ENCODE results near the gene HERC6.
"Not testable (repeated sequence)": the region's sequence is repeated elsewhere in the genome, so short reads cannot be mapped to it uniquely, and the experiment has no call there.

HERC6 gene

DNA sequence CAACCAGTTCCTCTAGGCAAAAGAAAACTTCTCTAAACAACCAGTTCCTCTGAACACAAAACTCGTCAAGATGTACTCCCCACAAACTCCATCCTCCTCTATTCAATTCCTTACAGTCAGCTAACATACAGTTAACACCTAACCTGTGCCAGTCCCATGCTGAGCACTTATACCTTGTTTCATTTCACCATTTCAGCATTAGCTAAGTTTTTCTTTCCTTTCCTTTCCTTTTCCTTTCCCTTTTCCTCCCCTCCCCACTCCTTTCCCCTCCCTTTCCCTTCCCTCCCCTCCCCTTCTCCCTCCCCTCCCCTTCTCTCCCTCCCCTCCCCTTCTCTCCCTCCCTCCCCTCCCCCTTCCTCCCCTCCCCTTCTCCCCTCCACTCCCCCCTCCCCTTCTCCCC is 13.1 kb downstream of the HERC6 start:
- DNase-seq, result no peak

DNA sequence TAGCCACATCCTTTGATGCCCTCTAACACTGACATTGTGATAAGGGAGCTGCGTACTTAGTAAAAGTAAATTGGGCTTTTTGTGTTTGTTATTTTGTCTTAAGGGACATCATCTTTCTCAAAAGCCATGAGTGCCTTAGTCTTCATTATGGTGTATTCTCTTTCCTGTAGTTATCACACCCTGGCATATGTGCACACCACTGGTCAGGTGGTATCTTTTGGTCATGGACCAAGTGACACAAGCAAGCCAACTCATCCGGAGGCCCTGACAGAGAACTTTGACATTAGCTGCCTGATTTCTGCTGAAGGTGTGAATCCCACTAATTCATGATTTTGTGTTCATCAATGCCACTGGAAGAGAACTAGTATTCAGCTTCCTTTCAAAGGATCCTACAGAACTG is 18.0 kb downstream of the HERC6 start:
- DNase-seq, result no peak

DNA sequence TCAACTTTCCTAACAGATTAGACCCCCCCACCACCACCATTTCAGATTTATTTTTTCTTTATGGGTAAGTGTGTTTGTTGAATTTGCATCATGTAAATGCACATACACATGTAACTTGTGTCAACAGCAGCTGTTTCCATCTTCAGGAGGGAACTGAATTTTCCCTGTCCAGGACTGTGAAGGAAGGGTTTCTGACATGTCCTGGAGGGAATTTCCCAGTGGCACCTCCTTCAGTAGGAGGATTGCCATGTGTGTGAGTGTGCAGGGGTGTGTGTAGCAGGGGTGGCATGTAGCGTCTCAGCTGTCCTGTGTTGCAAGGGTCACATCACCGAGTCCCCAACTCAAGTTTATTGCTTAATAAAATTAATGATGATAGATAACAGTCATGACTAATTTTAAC is 19.7 kb downstream of the HERC6 start:
- no peak for DNase-seq

DNA sequence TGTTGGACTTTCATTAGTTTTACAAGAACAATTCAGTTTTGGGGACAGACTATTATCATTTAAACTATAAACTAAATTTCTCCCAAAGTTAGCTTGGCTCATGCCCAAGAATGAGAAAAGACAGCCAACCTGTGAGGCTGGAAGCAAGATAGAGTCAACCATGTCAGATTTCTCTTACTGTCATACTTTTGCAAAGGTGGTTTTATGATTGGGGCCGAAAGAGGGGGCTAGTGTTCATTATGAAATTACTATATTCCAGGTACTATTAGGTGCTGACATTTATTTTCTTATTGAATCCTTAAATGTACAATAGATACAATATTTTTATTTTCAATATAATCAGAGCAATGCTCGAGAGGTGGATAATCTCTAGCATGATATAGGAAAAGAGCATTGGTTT is 30.6 kb downstream of the HERC6 start:
- DNase-seq, result no peak

DNA sequence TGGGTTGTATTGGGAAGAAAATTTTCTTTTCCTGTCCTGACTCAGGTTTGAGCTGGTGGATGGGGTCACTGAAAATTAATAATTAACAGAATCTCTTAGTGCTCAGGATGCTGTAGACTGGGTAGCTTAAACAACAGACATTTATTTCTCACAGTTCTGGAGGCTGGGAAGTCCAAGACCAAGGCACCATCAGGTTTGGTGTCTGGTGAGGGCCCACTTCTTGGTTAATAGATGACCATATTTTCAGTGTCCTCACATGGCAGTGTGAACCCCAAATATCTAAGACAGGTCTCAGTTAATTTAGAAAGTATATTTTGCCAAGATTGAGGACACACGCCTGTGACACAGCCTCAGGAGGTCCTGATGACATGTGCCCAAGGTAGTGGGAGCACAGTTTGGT is 31.1 kb downstream of the HERC6 start:
- DNase-seq, result no peak

DNA sequence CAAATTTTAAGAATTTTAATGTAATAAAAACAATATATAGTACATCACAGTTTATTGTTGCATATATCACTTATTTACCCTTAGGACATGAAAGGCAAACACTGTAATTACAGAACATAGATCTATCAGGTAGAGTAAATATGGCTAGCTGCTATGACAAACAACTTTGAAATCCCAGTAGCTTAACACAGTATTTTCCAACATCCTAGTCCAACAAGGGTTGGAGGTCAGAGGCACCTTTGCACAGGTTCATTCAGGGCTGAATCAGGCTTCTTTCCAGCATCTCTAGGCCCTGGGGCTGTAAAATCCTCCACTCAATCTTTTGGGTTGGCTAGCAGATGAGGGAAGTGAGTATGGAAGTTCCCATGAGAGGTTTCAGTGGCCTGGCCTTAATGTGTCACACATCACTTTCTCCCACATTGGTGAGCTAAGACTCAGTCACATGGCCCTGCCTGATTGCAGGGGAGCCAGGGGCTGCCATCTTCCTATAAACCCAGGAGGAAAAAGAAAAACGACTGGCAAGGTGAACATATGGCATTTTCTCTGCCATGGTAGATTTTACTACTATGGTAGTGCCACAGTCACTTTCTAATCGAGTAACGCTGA is 32.9 kb downstream of the HERC6 start:
- DNase-seq, result no peak

DNA sequence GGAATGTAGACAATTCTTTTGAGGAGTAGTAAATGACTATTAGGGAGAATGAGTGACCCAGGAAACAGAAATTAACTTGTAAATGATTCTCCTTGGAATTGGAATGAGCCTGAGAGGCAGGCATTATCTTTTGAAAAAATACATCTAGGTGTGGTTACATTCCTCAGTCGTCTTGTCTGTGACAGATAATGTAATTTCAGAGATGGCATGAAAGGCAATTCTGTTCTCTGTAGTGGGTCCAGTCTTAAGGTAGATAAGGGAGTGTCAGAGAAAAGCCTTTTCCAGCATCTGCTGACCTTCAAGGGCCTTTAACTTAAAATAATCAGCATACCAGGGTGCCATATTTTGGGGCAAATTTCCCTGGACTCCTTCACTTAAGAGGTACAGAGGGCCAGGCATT is 35.1 kb downstream of the HERC6 start:
- no peak for DNase-seq

DNA sequence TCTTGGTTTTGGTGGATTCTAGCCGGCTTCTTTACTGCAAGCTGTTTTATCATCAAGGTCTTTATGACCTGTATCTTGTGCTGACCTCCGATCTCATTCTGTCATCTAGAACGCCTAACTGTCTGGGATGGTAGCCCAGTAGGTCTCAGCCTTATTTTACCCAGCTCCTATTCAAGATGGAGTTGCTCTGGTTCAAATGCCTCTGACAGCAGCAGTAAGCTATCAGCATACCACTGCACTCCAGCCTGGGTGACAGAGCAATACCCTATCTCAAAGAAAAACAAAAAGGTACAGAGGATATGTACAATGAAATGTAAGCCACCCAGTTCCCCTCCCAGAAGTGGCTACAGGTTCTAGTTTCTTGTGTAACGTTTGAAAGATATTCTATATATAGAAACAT is 36.1 kb downstream of the HERC6 start:
- DNase-seq, result no peak

DNA sequence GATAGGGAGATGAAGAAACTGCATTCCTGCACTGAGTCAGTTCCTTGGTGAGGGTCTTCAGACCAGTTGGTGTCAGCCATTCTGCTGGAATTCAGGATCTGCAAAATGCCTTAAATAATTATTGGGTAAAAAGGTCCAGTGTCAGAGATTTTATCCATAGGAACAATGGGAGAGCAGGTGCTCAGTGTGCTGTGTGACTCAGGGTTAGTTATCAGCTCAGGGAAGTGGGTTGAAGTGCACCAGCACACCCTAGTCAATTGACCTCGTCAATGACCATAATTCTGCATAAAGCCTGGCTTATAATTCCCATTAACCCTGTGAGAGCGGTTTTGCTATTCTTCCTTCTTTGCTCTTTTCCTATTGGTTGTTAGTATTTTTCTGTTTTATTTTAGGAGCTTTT is 37.3 kb downstream of the HERC6 start:
- no peak for DNase-seq

DNA sequence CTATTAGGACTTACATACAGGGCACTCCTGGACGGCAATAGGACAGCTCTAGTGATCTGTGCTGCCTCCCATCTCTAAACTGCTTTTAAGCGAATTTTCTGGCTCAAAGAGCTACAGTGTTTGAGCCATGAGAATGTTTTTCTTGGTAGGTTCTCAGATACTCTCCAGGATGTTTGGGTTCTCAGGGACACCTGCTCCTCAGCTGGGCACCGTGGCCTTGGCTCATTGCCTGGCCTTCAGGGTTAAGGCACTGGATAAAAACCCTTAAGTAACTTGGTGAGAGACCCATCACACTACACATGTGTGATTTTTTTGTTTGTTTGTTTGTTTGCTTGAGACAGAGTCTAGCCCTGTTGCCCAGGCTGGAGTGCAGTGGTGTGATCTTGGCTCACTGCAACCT is 39.8 kb downstream of the HERC6 start:
- no peak for DNase-seq

DNA sequence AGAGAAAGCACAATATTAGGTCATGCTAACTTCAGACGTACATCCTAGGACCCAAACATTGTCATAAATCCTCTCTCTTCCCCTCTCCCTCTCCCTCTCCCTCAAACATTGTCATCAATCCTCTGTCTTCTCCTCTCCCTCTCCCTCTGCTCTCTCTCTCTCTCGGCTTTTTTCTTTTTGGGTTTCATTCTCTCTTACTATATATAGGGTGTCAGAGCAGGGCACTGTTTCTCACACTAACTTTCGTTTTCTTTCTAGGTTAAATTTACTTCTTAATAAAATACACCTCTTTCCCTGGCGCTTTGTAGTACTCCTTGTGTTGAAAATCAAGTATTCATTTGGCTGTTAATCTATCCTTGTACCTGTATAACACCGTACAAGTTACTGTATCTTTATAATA is 41.2 kb downstream of the HERC6 start:
- no peak for DNase-seq

DNA sequence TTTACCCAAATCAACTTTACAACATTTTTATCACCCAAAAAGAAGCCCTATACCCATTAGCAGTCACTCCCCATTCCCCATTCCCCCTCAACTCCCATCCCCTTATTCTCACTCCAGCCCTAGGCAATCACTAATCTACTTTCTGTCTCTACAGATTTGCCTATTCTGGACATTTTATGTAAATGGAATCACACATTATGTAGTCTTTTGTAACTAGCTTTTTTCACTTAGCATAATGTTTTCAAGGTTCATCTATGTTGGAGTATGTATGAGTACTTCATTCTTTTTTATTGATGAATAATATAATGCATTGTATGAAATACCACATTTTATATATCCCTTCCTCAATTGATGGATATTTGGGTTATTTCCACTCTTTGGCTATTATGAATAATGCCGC is 42.2 kb downstream of the HERC6 start:
- no peak for DNase-seq

DNA sequence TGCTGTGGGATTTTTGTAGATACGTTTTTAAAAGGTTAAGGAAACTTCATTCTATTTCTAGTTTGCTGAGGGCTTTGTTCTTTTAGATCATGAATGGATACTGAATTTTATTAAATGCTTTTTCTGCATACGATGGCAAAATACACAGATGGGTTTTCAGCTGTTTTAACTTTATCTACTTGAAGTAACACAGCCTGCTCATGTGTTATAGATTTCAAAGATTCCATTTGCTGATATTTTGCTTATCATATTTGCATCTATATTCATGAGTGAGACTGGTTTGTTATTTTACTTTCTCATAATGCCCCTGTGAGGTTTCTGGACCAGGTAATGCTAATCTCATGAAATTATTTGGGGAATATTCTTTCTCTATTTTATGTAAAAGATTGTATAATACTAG is 43.8 kb downstream of the HERC6 start:
- DNase-seq, result no peak

DNA sequence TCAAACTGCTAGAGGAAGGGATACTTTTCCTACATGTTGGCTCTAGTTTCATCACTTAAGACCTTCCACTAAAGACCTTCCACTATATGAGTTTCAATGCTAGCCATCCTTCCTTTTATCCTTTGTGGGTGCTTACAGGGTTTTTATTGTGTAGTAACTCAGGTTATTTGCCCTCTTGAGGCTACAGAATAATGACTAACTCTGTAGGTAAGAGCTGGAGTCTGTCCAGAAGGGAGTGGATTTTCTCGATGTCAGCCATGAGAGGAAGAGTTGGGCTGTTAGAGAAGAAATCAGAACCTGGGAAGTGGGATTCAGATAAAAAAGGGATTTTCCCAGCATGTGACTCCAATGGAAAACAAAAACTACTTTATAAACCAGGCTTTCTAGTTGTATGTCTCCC is 50.7 kb downstream of the HERC6 start:
- DNase-seq, result no peak

DNA sequence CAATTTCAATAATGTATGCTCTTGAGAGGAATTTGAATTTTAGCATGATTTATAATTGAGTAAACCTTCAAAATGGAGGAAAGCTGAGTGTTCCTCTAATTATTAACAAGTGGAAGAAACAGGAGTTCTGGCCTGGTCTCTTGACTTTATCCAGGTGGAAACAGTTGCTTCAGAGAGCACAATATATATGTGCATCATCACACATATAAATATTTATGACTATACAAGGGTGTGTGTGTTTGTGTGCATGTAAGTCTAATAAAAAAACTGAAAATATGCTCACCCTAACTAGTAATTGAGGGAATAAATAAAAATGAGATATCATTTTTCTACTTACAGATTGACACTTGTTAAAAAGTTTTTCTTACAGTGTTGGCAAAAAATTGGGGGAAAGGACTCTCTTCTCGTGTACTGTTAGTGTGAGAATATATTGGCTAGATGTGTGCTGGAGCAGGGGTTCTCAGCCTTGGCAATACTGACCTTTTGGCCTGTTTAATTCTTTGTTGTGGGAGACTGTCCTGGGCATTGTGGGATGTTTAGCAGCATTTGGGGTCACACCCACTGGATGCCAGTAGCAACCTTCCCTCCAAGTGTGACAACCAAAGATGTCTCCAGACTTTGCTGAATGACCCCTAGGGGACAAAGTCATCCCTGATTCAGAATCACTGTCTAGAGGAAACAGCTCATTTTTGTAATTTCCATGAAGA is 57.5 kb downstream of the HERC6 start:
- DNase-seq, result no peak

DNA sequence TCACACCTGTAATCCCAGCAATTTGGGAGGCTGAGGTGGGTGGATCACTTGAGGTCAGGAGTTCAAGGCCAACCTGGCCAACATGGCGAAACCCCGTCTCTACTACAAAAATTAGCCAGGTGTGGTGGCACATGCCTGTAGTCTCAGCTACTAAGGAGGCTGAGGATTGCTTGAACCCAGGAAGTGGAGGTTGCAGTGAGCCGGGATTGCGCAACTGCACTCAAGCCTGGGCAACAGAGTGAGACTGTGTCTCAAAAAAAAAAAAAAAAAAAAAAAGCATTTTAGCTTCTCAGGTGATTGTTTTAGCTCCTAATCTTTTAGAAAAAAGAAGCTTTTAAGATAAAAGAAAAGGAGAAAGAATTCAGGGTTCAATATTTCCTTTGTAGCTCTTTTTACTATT is 59.2 kb downstream of the HERC6 start:
- DNase-seq, result not testable (repeated sequence)

DNA sequence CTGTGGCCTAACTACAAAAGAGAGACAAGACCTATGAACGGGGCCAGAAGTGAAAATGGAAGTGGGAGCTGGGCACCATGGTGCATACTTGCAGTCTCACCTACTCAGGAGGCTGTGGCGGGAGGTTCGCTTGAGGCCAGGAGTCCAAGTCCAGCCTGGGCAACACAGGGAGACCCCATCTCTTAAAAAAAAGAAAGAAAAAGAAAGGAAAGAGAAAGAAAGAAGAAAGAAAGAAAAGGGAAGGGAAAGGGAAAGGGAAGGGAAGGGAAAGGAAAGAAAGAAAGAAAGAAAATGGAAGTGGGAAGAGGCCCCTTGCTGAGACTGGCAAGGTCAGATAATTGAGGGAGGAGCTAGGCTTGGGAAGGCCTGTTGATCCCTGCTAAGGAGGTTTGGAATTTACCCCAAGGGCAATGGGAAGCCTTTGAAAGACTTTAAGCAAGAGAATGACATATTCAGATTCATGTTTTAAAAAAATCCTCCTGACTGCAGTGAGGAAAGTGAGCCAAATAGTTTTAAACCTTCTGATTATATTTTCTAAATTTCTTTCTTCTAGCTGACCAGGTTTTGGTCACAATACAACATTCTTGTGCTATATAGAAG is 60.6 kb downstream of the HERC6 start:
- DNase-seq, result no peak

DNA sequence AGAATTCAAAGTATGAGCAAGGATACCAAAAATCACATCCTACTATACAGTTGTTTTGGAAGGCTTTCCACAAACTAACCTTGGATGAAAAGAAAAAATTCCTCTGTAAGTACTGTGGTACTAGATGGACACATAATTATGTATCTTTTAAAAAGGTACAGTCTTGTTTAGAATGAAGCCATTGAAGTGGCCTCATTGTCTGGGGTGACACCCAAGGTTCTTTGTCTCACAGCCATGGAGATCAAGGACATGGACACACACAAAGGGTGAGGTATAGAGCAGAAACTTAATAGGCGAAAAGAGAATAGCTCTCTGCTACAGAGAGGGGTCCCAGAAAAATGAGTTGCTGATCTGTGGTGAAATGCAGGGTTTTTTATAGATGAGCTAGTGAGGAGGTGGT is 61.5 kb downstream of the HERC6 start:
- DNase-seq, result no peak

DNA sequence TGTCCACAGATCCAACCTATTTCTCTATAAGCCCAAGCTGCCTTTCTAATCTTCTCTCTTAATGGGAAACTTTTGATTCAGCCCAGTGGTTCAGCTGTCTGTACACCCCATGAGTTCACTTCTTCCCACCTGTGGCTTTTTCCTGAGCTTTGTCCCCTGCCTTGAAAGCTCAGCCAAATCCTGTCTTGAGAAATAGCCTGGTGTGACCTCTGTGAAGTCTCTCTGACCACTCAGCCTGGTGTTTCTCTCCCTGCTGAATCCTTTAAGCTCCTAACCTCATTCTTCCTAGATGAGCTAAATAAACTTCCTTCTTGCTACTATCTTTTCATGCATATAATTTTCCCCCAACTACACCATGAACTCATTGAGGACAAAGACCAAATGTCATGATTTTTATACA is 63.0 kb downstream of the HERC6 start:
- no peak for DNase-seq

DNA sequence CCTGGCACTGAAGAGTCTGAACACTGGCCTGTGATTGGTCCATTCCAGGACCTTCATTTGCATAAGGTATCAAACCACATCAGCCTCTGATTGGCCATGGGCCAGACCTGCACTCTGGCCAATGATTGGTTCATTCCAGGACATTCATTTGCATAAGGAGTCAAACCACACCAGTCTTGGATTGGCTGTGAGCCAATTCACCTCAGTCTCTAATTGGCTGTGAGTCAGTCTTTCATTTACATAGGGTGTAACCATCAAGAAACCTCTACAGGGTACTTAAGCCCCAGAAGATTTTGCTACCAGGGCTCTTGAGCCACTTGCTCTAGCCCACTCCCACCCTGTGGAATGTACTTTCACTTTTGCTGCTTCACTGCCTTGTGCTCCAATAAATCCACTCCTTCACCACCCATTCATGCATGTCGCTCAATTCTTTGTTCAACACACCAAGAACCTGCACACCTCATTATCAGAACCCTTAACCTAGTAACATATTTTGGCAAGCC is 64.1 kb downstream of the HERC6 start:
- DNase-seq, result no peak

DNA sequence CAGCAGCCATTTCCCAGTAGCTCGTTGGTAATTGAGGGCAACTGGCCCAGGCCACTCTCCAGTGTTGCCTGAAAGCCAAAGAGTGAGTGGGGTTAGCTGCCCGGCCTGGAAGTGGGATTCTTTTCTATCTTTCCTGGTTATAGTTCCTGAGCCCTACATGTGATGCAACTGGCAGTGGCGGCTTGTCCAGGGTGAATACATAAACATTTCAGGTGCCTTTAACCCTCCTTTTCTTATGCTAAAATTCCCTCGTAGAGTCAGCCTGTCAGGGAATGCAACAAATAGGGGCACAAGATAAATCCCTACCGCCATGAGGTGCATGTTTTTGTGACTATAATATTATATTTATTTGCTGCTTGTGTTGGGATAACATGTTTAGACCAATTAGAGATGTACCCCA is 64.8 kb downstream of the HERC6 start:
- DNase-seq, result no peak

DNA sequence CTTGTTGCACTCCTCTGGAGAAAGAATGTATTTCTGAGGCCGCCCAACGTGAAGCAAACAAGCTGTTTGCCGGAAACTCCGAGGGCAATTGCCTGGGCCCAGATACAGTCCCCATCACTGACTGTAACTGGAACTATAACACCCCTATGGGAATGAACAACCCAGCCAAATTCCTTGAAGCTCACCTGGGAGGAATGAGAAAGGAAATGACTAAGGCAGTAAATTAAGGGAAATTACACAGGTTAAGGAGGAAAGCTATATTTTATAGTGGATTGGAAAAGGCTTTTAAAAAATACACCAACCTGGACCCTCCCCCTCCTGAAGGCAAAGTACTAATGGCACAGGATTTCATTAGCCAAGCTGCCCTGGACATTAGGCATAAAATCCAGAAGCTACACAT is 66.6 kb downstream of the HERC6 start:
- no peak for DNase-seq

DNA sequence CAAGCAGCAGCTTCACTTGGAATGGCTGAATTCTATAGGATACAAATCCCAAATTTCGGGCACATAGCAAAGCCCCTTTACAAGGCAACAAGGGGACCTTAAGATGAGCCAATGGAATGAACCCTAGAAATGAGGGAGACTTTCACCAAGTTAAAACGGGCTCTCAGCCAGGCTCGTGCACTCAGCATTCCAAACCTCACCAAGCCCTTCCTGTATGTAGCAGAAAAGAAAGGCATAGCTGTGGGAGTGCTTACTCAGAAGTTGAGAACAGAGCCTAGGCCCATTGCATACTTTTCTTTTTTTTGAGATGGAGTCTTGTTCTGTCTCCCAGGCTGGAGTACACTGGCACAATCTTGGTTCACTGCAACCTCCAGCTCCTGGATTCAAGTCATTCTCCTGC is 67.5 kb downstream of the HERC6 start:
- no peak for DNase-seq

DNA sequence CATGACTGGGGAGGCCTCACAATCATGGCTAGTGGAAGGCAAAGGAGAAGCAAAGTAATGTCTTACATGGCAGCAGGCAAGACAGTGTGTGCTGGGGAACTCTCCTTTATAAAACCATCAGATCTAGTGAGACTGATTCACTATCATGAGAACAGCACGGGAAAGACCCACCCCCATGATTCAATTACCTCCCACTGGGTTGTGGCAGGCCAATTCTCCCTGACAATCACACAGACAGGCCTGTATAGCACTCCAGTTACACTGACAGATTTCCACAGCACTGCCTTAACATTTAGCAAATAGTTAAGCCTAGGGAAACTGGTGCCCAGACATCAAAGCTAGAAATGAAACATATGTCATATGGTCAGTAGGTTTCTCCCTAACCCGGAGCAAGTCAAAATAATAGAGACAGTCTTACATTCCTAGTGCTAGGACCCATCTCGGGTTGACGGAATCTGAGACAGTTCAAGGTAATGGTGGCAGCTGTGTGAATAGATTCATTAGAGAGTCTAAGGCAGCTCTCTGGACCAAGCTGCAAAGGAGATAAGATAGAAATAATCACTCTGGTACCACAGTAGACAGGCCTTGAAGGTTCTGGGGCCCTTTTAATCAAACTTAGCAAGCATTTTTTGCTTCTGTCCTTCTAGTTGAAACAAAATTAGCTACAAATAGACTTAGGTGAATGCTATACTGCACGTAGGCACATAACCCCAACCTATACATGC is 68.9 kb downstream of the HERC6 start:
- no peak for DNase-seq

All from midbrain (tissue), 1 donor.